Astrocyte of the cerebellum (primary cell): ENCODE measurements around the gene AOPEP.

Experiments used
- DNase-seq: peaks from one replicate; pipeline ENCODE4 v3.0.0-alpha.2; 2011; ENCODE audit warnings: low read depth
- H3K4me3 ChIP-seq: 2 replicates; pipeline ENCODE4 v1.5.1; 2011; ENCODE audit warnings: mild to moderate bottlenecking, low read depth, low read length, moderate library complexity
- in situ Hi-C: cut with HindIII; loops from 2 replicates; pipeline ENCODE4 v1.10.0; 2017; ENCODE audit warnings: low sequenced_read_pairs
- TF ChIP-seq, protein P1 (sequence below): IDR thresholded peaks from 2 replicates; pipeline ENCODE4 v1.5.1; 2012; ENCODE audit warnings: low read length, low read depth, moderate library complexity, mild to moderate bottlenecking; ENCODE audit errors: missing control alignments

The AOPEP gene

DNA sequence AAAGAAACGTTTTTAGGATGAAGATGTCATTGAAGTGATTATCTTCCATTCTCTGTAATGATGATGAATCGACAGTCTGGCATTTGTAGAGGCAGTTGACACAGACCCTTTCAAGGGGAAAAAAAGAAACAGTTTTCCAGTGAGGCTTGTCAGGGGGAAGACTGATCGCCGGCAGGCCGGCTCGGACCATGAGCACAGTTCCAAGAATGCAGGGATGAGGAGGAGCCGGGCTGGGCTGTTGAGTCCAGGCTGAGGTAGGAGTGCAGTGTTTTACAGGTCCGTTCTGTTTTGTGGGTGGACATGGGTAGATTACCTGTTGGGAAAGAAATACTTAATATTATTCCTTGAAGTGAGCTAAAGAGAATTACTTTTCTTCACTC lies 194.6 kb downstream of the AOPEP start:
- TF ChIP-seq, protein P1, sequence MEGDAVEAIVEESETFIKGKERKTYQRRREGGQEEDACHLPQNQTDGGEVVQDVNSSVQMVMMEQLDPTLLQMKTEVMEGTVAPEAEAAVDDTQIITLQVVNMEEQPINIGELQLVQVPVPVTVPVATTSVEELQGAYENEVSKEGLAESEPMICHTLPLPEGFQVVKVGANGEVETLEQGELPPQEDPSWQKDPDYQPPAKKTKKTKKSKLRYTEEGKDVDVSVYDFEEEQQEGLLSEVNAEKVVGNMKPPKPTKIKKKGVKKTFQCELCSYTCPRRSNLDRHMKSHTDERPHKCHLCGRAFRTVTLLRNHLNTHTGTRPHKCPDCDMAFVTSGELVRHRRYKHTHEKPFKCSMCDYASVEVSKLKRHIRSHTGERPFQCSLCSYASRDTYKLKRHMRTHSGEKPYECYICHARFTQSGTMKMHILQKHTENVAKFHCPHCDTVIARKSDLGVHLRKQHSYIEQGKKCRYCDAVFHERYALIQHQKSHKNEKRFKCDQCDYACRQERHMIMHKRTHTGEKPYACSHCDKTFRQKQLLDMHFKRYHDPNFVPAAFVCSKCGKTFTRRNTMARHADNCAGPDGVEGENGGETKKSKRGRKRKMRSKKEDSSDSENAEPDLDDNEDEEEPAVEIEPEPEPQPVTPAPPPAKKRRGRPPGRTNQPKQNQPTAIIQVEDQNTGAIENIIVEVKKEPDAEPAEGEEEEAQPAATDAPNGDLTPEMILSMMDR = no peak
- H3K4me3 ChIP-seq = no peak overlapping the region
- in situ Hi-C loops = no loop called here
- no peak for DNase-seq

- in situ Hi-C loops = no loop called here
- H3K4me3 ChIP-seq = no peak overlapping the region
- TF ChIP-seq, protein P1 = no peak
- DNase-seq = no peak
These were observed 195.2 kb downstream of the AOPEP start for GRCh38 chr9:94921656-94922055.

- TF ChIP-seq, protein P1 = no peak
- DNase-seq = peak; percentile 94
- H3K4me3 ChIP-seq = no peak overlapping the region
- in situ Hi-C loops = no loop called here
These were observed 195.7 kb downstream of the AOPEP start for GRCh38 chr9:94922098-94922607.

DNA sequence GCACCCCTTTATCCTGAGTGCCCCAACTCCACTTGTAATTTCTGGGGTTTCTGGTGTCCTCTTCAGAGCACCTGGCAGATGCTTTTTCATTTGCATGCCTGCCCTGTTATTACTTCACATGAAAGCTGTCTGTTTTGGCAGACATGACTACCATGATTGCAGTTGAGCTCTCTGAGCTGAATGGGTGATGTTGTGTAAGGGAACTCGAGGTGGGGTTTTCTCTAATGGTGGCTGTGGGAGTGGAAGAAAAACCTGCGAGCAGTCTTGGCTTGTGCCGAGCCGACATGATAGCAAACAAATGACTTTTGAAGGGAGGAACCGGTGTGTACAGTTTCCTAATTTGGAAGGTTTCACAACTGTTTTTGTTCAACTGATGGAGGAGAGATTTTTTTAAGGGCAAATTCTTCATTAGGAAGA lies 196.2 kb downstream of the AOPEP start:
- in situ Hi-C loops = no loop called here
- DNase-seq = no peak
- no peak overlapping the region for H3K4me3 ChIP-seq
- TF ChIP-seq, protein P1 = no peak

DNA sequence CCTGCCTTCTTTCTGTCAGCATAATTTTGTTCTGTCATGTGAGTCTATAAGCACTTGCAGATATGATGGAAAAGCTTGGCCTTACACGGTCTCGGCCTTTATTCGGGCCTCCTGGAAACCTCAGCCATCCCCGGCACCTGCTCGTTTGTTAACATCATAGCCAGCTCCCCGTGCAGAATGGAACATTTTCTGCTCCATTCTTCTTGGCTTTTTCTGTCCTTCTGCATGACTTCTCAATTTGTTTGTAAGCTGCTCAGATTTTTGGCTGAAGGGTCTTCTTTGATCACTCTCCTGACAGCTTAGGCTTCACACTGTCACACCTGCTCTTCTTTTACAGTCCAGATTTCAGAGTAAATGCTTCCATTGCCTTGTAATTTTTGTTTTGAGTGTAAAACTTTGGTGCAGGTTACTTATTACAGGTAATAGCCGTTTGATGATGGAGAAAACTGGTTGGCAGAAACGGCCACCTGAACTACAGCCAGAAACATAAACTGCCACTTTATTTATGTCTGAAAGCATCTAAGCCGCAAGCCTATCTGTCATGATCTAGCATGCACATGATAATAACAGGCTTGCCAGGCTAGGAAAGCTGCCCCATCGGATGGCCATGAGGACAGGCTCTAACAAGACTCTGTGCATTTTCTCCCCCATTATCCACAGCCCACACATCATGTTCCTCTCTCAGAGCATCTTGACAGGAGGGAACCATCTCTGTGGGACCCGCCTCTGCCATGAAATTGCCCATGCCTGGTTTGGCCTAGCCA lies 197.0 kb downstream of the AOPEP start:
- TF ChIP-seq, protein P1 = no peak
- in situ Hi-C loops = no loop called here

DNA sequence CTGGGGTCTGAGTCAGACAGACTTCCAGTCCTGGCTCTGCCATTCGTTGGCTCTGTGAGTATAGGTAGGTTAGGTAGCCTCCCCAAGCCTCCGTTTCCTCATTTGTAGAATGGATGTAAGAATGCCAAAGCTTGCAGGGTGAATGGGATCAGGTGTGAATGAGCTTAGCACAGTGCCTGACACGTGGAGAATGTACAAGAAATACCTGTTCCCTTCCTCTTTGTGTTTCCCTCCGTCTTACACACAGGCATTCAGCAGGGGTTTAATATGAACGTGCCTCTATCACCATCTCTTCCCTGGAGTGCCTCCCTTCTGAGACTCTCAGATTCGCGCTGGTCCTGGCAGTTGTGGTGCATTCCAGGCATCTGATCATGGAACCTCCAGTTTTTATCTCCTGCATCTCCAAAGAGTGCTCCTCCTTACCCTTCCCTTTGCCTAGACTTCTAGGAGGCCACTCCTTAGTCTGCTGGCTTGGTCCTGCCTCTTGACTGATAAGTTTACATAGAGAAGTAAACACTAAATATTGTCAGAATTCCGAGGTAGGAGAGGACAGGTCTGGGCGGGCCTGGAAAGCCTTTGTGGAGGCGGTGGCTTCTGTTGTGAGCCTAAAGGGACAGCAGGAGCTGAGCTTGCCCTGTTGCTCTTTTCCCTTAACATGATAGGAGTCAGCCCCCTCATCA lies 199.4 kb downstream of the AOPEP start:
- in situ Hi-C loops = no loop called here
- TF ChIP-seq, protein P1 = no peak
- no peak overlapping the region for H3K4me3 ChIP-seq
- DNase-seq = no peak

More for the DNA sequence above, 197.0 kb downstream of the AOPEP start:
- H3K4me3 ChIP-seq = no peak overlapping the region
- no peak for DNase-seq
